Activated CD8-positive, alpha-beta T cell treated with anti-CD3 and anti-CD28 coated beads for 36 hours (primary cell): ENCODE measurements around the gene VPS39. TPM values are rescaled to one million over a fixed set of nuclear protein-coding genes. Genes with fewer than 3 reads are reported as not detected.

ENCODE experiments used
- ATAC-seq: fragments of 200-7000 bp; cut with Tn5 transposase; one replicate; pipeline ENCODE4 v1.10.0; 2021; ENCODE audit warnings: mild to moderate bottlenecking, moderate library complexity
- CTCF ChIA-PET: fragments of 350-600 bp; sonication (Branson Sonifier 250); formaldehyde crosslinking; loops from one replicate; lab custom pipeline; 2021; ENCODE audit warnings: antibody characterized with exemption; lab: Charles Lee
- POLR2A ChIA-PET: fragments of 350-600 bp; sonication (Branson Sonifier 250); formaldehyde crosslinking; loops from one replicate; lab custom pipeline; 2021; ENCODE audit warnings: antibody characterized with exemption; lab: Charles Lee
- DNase-seq: peaks from one replicate; pipeline ENCODE4 v3.0.0-alpha.2; 2020
- H3K27ac Mint-ChIP-seq: one replicate; pipeline ENCODE4 v1.8.0; 2021; ENCODE audit warnings: mild to moderate bottlenecking, mixed read lengths
- H3K27me3 Mint-ChIP-seq: one replicate; pipeline ENCODE4 v1.8.0; 2021; ENCODE audit warnings: mixed read lengths
- H3K36me3 Mint-ChIP-seq: one replicate; pipeline ENCODE4 v1.8.0; 2021; ENCODE audit warnings: low read depth, mixed read lengths
- H3K4me1 Mint-ChIP-seq: one replicate; pipeline ENCODE4 v1.8.0; 2021; ENCODE audit warnings: low read depth, mixed read lengths
- H3K4me3 Mint-ChIP-seq: one replicate; pipeline ENCODE4 v1.8.0; 2021; ENCODE audit warnings: mild to moderate bottlenecking, moderate library complexity, mixed read lengths
- H3K9me3 Mint-ChIP-seq: one replicate; pipeline ENCODE4 v1.8.0; 2021; ENCODE audit warnings: mixed read lengths
- intact Hi-C: fragments of 100-400 bp; cut with micrococcal nuclease; formaldehyde crosslinking; loops from one replicate; pipeline ENCODE4 v1.10.0; 2022
- total RNA-seq, 2 experiments: library from RNA; stranded (reverse); gene quantifications; one replicate each; pipeline ENCODE4 v1.2.3, GENCODE V29; 2021
- TF ChIP-seq, protein P1 (sequence below): fragments of 200-600 bp; IDR thresholded peaks from one replicate; pipeline ENCODE4 v1.8.0; 2022; ENCODE audit warnings: antibody characterized with exemption, mild to moderate bottlenecking

VPS39 gene
- total RNA-seq, 2 experiments from 2014 or later: 47.3 to 49.8 TPM

DNA sequence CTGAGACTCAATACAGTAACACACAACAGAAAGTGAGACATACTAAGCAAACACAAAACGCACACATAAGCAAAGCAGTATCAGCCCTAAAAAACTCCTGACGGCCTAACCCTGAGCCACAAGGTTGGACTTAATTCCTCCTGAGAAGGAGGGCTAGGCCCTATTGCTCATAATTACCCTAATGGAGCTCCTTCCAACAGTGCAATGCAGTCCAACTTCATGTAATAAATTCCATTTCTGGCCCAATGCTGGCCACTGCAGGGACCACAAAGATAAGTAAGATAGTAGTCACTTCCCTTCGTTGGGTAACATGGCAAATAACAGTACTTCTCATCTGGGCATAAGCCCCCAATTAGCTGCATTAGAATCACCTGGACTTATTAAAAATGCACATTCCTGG, 4.2 kb downstream of the VPS39 start:
- Mint-ChIP-seq H3K36me3 (peaks cover 31% of the 10 kb centered on the region), H3K4me1 (peaks cover 46% of the 10 kb centered on the region), H3K4me3 (no peak overlapping the region), H3K27me3 (no peaks in the 10 kb centered on the region), H3K27ac (no peak overlapping the region), H3K9me3 (no peaks in the 10 kb centered on the region)
- POLR2A ChIA-PET: no interaction called here
- TF ChIP-seq, protein P1, sequence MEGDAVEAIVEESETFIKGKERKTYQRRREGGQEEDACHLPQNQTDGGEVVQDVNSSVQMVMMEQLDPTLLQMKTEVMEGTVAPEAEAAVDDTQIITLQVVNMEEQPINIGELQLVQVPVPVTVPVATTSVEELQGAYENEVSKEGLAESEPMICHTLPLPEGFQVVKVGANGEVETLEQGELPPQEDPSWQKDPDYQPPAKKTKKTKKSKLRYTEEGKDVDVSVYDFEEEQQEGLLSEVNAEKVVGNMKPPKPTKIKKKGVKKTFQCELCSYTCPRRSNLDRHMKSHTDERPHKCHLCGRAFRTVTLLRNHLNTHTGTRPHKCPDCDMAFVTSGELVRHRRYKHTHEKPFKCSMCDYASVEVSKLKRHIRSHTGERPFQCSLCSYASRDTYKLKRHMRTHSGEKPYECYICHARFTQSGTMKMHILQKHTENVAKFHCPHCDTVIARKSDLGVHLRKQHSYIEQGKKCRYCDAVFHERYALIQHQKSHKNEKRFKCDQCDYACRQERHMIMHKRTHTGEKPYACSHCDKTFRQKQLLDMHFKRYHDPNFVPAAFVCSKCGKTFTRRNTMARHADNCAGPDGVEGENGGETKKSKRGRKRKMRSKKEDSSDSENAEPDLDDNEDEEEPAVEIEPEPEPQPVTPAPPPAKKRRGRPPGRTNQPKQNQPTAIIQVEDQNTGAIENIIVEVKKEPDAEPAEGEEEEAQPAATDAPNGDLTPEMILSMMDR: no peak
- CTCF ChIA-PET: no interaction called here
- DNase-seq (no peak), ATAC-seq (no peak)
- intact Hi-C loops: no loop called here

DNA sequence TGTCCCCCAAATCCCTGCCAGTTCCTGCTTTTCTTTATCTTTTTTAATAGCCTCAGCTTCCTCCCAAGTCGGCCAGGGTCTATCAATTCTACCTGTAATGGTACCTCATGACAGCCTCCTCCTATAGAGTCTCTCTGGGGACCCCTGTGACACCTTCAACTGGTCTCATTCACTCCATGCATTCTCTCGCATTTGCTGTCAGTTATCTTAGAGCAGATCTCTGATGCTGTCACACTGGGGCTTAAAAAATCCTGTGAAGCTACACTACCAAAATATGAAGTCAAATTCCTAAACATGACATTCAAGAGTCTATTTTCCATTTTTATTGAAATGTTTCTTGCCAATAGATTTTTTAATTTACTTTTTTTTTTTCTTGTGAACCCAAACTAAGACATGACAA, 5.5 kb downstream of the VPS39 start:
- no peak for DNase-seq
- ATAC-seq: no peak
- ChIA-PET POLR2A (no interaction called here), CTCF (no interaction called here)
- intact Hi-C loops: no loop called here
- H3K4me1 Mint-ChIP-seq: peaks cover 44% of the 10 kb centered on the region
- TF ChIP-seq, protein P1: no peak
- H3K27ac Mint-ChIP-seq: no peak overlapping the region
- no peak overlapping the region for H3K4me3 Mint-ChIP-seq
- peaks cover 33% of the 10 kb centered on the region for H3K36me3 Mint-ChIP-seq
- no peaks in the 10 kb centered on the region for H3K9me3 Mint-ChIP-seq
- no peaks in the 10 kb centered on the region for H3K27me3 Mint-ChIP-seq

DNA sequence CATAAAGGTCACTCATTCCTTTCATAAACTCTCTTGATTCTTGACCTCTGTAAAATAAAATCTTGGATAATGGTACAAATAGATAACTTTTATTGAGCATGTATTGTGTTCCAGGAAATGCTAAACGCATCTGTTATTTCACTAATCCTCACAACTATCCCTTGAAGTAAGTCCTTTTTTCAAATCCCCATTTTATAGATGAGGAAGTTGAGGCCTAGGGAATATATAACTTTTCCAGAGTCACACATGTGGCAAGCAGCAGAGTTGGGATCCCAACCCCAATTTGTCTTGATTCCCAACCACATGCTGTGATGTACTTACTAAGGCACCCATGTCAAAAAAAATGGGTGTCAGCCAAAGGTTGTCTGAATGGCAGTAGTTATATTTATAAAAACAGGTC, 6.3 kb downstream of the VPS39 start:
- no peak for ATAC-seq

DNA sequence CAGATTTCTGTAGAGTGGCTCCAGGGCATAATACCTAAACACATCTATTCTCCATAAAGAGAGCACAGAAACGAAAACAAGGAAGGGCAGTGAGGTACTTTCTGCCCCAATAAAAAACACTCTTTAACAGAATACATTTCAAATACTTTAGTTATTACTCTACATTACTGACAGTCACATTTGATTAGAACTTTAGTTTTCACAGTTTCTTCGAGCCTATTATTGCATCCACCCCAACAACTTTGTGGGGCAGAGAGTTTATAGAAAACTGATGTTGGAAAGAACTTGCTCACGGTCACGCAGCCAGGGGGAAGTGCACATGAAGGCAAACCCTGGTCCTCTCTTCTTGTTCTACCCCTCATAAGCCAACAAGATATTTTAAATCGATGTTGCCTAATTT, 9.0 kb downstream of the VPS39 start:
- H3K4me3 Mint-ChIP-seq: no peak overlapping the region
- intact Hi-C loops: no loop called here
- ATAC-seq (no peak), DNase-seq (no peak)
- H3K27me3 Mint-ChIP-seq: no peaks in the 10 kb centered on the region
- H3K36me3 Mint-ChIP-seq: peaks cover 51% of the 10 kb centered on the region
- H3K27ac Mint-ChIP-seq: peak overlapping the region; percentile 20
- ChIA-PET CTCF (no interaction called here), POLR2A (interaction anchor here (1.1 to 1.7 kb wide), 3 partner anchors 8 to 31 kb away, joined by 3 to 5 read pairs (median 4); no protein-coding TSS in a partner anchor)
- H3K4me1 Mint-ChIP-seq: peaks cover 26% of the 10 kb centered on the region
- TF ChIP-seq, protein P1: no peak
- H3K9me3 Mint-ChIP-seq: peaks cover 3% of the 10 kb centered on the region

More for the DNA sequence above, 6.3 kb downstream of the VPS39 start:
- Mint-ChIP-seq H3K27me3 (no peaks in the 10 kb centered on the region), H3K4me1 (peaks cover 37% of the 10 kb centered on the region), H3K4me3 (no peak overlapping the region), H3K36me3 (peaks cover 36% of the 10 kb centered on the region), H3K27ac (no peak overlapping the region), H3K9me3 (no peaks in the 10 kb centered on the region)
- TF ChIP-seq, protein P1: no peak
- POLR2A ChIA-PET: no interaction called here
- intact Hi-C loops: no loop called here
- no peak for DNase-seq
- CTCF ChIA-PET: no interaction called here

DNA sequence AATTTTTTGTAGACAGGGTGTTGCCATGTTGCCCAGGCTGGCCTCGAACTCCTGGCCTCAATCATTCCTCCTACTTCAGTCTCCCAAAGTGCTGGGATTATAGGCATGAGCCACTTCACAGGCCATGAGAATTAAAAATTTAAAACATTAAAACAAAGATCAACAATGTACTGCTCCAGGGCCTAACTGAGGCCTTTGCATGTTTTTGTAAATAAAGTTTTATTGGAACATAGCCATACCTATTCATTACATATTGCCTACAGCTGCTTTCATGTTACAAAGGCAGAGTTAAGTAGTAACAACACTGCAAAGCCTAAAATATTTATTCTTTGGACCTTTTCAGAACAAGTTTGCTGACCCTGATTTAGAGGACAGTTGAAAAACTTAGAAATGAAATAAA, 9.6 kb downstream of the VPS39 start:
- ATAC-seq (no peak), DNase-seq (no peak)
- Mint-ChIP-seq H3K9me3 (peaks cover 3% of the 10 kb centered on the region), H3K27ac (no peak overlapping the region), H3K36me3 (peaks cover 48% of the 10 kb centered on the region), H3K4me1 (peaks cover 28% of the 10 kb centered on the region), H3K4me3 (no peak overlapping the region), H3K27me3 (no peaks in the 10 kb centered on the region)
- ChIA-PET CTCF (no interaction called here), POLR2A (interaction anchor here (1.1 to 1.7 kb wide), 3 partner anchors 9 to 32 kb away, joined by 3 to 5 read pairs (median 4); no protein-coding TSS in a partner anchor)
- TF ChIP-seq, protein P1: no peak
- intact Hi-C loops: no loop called here
